Liver (tissue), 9 donors: ENCODE measurements around the gene IKBKE. TPM values are rescaled to one million over a fixed set of nuclear protein-coding genes. Genes with fewer than 3 reads are reported as not detected.

ENCODE experiments used
- DNase-seq: peaks from one replicate; pipeline ENCODE4 v3.0.0-alpha.2; 2017; ENCODE audit warnings: low spot score
- H3K27ac ChIP-seq, 2 donors: one replicate each; pipeline ENCODE4 v1.7.0; 2013; ENCODE audit warnings: inconsistent platforms in 2 of 2, low read length in 2 of 2, control low read depth in 1 of 2, low read depth in 1 of 2, mild to moderate bottlenecking in 1 of 2
- H3K27me3 ChIP-seq, 4 donors: one replicate each; pipeline versions ENCODE4 v1.6.1 to v1.7.0; 2013; ENCODE audit warnings: low read length in 3 of 4, inconsistent platforms in 1 of 4, mild to moderate bottlenecking in 1 of 4, moderate library complexity in 1 of 4; ENCODE audit not compliant: control insufficient read depth in 4 of 4, insufficient read depth in 4 of 4
- H3K36me3 ChIP-seq, 4 donors: one replicate each; pipeline versions ENCODE4 v1.6.1 to v1.7.0; 2013; ENCODE audit warnings: low read length in 3 of 4, mild to moderate bottlenecking in 3 of 4, low read depth in 1 of 4, moderate library complexity in 1 of 4; ENCODE audit not compliant: control insufficient read depth in 4 of 4, insufficient read depth in 3 of 4
- H3K4me1 ChIP-seq, 4 donors: one replicate each; pipeline versions ENCODE4 v1.6.1 to v1.7.0; 2013; ENCODE audit warnings: low read length in 3 of 4, mild to moderate bottlenecking in 3 of 4, moderate library complexity in 1 of 4; ENCODE audit not compliant: control insufficient read depth in 4 of 4, insufficient read depth in 4 of 4
- H3K4me3 ChIP-seq, 3 donors: one replicate each; pipeline versions ENCODE4 v1.6.1 to v1.7.0; 2013; ENCODE audit warnings: low read length in 3 of 3, control low read depth in 1 of 3, low read depth in 1 of 3, mild to moderate bottlenecking in 1 of 3
- H3K9ac ChIP-seq, 2 donors: one replicate each; pipeline ENCODE4 v1.7.0; 2013; ENCODE audit warnings: low read length in 2 of 2, mild to moderate bottlenecking in 2 of 2, moderate library complexity in 2 of 2, control low read depth in 1 of 2, low read depth in 1 of 2
- H3K9me3 ChIP-seq, 4 donors: one replicate each; pipeline versions ENCODE4 v1.6.1 to v1.7.0; 2013; ENCODE audit warnings: low read length in 3 of 4; ENCODE audit not compliant: control insufficient read depth in 4 of 4
- EGR1 ChIP-seq, 2 donors: IDR thresholded peaks; 2 replicates each; pipeline ENCODE4 v1.6.1; 2016 to 2018; ENCODE audit warnings: antibody characterized with exemption in 2 of 2, low read depth in 2 of 2
- FOXA1 ChIP-seq: IDR thresholded peaks from 2 replicates; pipeline ENCODE4 v1.6.1; 2016; ENCODE audit warnings: antibody characterized with exemption
- FOXA2 ChIP-seq: IDR thresholded peaks from 2 replicates; pipeline ENCODE4 v1.6.1; 2016; ENCODE audit warnings: antibody characterized with exemption
- GABPA ChIP-seq, 2 donors: IDR thresholded peaks in 1 of 2; conservative IDR thresholded peaks in 1 of 2; 2 replicates each; pipeline ENCODE4 v1.6.1; 2016; ENCODE audit warnings: antibody characterized with exemption in 2 of 2, mild to moderate bottlenecking in 1 of 2, moderate library complexity in 1 of 2
- HNF4A ChIP-seq, 2 donors: conservative IDR thresholded peaks; 2 replicates each; pipeline ENCODE4 v1.6.1; 2016; ENCODE audit warnings: antibody characterized with exemption in 2 of 2, mild to moderate bottlenecking in 2 of 2
- HNF4G ChIP-seq: IDR thresholded peaks from 2 replicates; pipeline ENCODE4 v1.6.1; 2016; ENCODE audit warnings: antibody characterized with exemption
- JUND ChIP-seq, 2 donors: IDR thresholded peaks; 2 replicates each; pipeline ENCODE4 v1.6.1; 2016; ENCODE audit warnings: antibody characterized with exemption in 2 of 2
- NR2F2 ChIP-seq: IDR thresholded peaks from 2 replicates; pipeline ENCODE4 v1.6.1; 2016; ENCODE audit warnings: antibody characterized with exemption
- RAD21 ChIP-seq, 2 donors: IDR thresholded peaks; 2 replicates each; pipeline ENCODE4 v1.6.1; 2016; ENCODE audit warnings: antibody characterized with exemption in 2 of 2, mild to moderate bottlenecking in 2 of 2
- RXRA ChIP-seq, 2 donors: IDR thresholded peaks; 2 replicates each; pipeline ENCODE4 v1.6.1; 2017 to 2018; ENCODE audit warnings: antibody characterized with exemption in 2 of 2, mild to moderate bottlenecking in 1 of 2
- SP1 ChIP-seq: IDR thresholded peaks from 2 replicates; pipeline ENCODE4 v1.6.1; 2018; ENCODE audit warnings: antibody characterized with exemption, mild to moderate bottlenecking
- TAF1 ChIP-seq: conservative IDR thresholded peaks from 2 replicates; pipeline ENCODE4 v1.6.1; 2016; ENCODE audit warnings: antibody characterized with exemption, mild to moderate bottlenecking
- YY1 ChIP-seq: IDR thresholded peaks from 2 replicates; pipeline ENCODE4 v1.6.1; 2016; ENCODE audit warnings: antibody characterized with exemption, mild to moderate bottlenecking
- WGBS: extraction: QIAGEN DNeasy Blood & Tissue Kit; methylation state at CpG from one replicate; pipeline ENCODE4 v1.1.7; 2013; 5-methylcytosine and 5-hydroxymethylcytosine counted together
- polyA plus RNA-seq, 2 donors: library from polyadenylated mRNA; stranded (reverse) in 1 of 2; unstranded in 1 of 2; fragments of 200-250 nt in 1 of 2; fragments of >200 nt in 1 of 2; fragmentation: Nextera tagmentation in 1 of 2; extraction: Ambion mirVana in 1 of 2; gene quantifications; one replicate each; pipeline versions ENCODE4 v1.2.1 to v1.2.3, GENCODE V29; 2013 to 2015
- total RNA-seq, 2 donors: library from RNA; depleted of rRNA; stranded (reverse); fragments of >200 nt; gene quantifications; one replicate each; pipeline ENCODE4 v1.2.3, GENCODE V29; 2014
- TF ChIP-seq, protein P1 (sequence below): fragments of 150-350 bp; IDR thresholded peaks from 2 replicates; pipeline ENCODE4 v1.5.1; 2017; ENCODE audit warnings: improper control_type of control experiment, low read depth, low read length; ENCODE audit not compliant: missing input control
- TF ChIP-seq, protein P2 (sequence below): IDR thresholded peaks from 2 replicates; pipeline ENCODE4 v1.6.1; 2016; ENCODE audit warnings: antibody characterized with exemption, mild to moderate bottlenecking
- TF ChIP-seq, protein P3 (sequence below): IDR thresholded peaks from 2 replicates; pipeline ENCODE4 v1.6.1; 2016; ENCODE audit warnings: antibody characterized with exemption
- TF ChIP-seq, protein P4 (sequence below): IDR thresholded peaks from 2 replicates; pipeline ENCODE4 v1.6.1; 2016; ENCODE audit warnings: antibody characterized with exemption
- TF ChIP-seq, protein P5 (sequence below): IDR thresholded peaks from 2 replicates; pipeline ENCODE4 v1.6.1; 2016; ENCODE audit warnings: antibody characterized with exemption
- donor health status: healthy.
- donor health status: healthy.
- donor health status: healthy.
- donor health status: healthy.
- donor health status: healthy.

IKBKE gene
- total and polyA plus RNA-seq, 4 donors: 0.81 to 3.9 (median 1.5) TPM

DNA sequence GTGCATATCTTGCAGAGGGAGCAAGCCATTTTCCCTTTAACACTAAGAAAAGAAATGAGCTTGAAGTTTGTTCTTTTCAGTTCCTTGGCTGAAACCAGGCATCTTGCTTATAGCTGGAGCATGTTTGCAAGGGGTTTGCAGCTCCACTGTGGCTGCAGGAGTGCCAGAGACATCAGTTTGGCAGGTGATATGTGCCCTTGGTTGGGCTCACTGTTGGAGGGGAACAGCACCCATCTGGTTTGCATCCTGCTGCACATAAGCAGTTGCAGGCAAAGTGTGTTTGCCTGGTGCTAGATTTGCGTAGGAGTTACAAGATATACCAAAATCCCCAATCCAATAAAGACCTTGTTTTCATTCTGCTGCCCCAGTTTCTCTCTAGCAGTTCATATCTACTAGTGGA is 47.8 kb upstream of the IKBKE start:
- Histone ChIP-seq H3K9me3 (no peaks in the 10 kb centered on the region), H3K36me3 (peaks cover 1 to 19% (median 9%) of the 10 kb centered on the region in 4 donors), H3K4me3 (no peak overlapping the region), H3K4me1 (no peaks in the 10 kb centered on the region), H3K27me3 (no peaks in the 10 kb centered on the region), H3K27ac (no peak overlapping the region), H3K9ac (no peak overlapping the region)
- 98% methylated on average over 1 of the region's 1 CpG for WGBS
- TF ChIP-seq JUND (IDR thresholded peaks at IDR 0.05) (no peak), HNF4A (conservative IDR thresholded peaks at IDR 0.05) (no peak), RXRA (IDR thresholded peaks at IDR 0.05) (no peak), RAD21 (IDR thresholded peaks at IDR 0.05) (no peak), SP1 (no peak), TAF1 (no peak), EGR1 (IDR thresholded peaks at IDR 0.05; ENCODE audit: low read depth in 2 of 2) (no peak), HNF4G (no peak), FOXA2 (no peak), YY1 (no peak), NR2F2 (no peak)
- TF ChIP-seq, protein P1, sequence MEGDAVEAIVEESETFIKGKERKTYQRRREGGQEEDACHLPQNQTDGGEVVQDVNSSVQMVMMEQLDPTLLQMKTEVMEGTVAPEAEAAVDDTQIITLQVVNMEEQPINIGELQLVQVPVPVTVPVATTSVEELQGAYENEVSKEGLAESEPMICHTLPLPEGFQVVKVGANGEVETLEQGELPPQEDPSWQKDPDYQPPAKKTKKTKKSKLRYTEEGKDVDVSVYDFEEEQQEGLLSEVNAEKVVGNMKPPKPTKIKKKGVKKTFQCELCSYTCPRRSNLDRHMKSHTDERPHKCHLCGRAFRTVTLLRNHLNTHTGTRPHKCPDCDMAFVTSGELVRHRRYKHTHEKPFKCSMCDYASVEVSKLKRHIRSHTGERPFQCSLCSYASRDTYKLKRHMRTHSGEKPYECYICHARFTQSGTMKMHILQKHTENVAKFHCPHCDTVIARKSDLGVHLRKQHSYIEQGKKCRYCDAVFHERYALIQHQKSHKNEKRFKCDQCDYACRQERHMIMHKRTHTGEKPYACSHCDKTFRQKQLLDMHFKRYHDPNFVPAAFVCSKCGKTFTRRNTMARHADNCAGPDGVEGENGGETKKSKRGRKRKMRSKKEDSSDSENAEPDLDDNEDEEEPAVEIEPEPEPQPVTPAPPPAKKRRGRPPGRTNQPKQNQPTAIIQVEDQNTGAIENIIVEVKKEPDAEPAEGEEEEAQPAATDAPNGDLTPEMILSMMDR: no peak
- TF ChIP-seq, protein P2, sequence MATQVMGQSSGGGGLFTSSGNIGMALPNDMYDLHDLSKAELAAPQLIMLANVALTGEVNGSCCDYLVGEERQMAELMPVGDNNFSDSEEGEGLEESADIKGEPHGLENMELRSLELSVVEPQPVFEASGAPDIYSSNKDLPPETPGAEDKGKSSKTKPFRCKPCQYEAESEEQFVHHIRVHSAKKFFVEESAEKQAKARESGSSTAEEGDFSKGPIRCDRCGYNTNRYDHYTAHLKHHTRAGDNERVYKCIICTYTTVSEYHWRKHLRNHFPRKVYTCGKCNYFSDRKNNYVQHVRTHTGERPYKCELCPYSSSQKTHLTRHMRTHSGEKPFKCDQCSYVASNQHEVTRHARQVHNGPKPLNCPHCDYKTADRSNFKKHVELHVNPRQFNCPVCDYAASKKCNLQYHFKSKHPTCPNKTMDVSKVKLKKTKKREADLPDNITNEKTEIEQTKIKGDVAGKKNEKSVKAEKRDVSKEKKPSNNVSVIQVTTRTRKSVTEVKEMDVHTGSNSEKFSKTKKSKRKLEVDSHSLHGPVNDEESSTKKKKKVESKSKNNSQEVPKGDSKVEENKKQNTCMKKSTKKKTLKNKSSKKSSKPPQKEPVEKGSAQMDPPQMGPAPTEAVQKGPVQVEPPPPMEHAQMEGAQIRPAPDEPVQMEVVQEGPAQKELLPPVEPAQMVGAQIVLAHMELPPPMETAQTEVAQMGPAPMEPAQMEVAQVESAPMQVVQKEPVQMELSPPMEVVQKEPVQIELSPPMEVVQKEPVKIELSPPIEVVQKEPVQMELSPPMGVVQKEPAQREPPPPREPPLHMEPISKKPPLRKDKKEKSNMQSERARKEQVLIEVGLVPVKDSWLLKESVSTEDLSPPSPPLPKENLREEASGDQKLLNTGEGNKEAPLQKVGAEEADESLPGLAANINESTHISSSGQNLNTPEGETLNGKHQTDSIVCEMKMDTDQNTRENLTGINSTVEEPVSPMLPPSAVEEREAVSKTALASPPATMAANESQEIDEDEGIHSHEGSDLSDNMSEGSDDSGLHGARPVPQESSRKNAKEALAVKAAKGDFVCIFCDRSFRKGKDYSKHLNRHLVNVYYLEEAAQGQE: no peak
- TF ChIP-seq, protein P3, sequence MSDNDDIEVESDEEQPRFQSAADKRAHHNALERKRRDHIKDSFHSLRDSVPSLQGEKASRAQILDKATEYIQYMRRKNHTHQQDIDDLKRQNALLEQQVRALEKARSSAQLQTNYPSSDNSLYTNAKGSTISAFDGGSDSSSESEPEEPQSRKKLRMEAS: no peak
- TF ChIP-seq, protein P4, sequence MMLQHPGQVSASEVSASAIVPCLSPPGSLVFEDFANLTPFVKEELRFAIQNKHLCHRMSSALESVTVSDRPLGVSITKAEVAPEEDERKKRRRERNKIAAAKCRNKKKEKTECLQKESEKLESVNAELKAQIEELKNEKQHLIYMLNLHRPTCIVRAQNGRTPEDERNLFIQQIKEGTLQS: no peak
- no peak for DNase-seq

DNA sequence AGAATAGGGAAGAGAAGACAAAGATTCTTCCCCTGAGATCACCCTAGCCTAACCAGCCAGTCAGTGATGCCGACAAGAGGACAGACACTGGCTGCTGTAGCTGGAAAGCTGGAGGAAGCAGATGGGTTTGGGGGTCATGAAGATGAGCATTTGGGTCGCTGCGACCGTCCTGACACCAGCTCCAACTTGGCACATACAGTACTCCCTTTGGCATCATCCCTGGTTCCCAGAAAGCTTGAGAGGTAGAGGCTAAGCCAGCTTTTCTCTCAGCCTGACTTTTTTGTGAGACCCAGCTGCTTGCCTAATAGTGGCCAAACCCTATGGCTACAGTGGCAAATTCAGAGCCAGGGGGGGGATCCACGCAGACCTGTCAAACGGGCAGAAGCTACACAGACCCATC is 43.0 kb upstream of the IKBKE start:
- H3K27me3 ChIP-seq: no peaks in the 10 kb centered on the region
- H3K4me3 ChIP-seq: no peak overlapping the region
- no peak for DNase-seq
- H3K36me3 ChIP-seq: peaks cover 1 to 14% (median 11%) of the 10 kb centered on the region in 4 donors
- H3K9me3 ChIP-seq: no peaks in the 10 kb centered on the region
- no peak overlapping the region for H3K27ac ChIP-seq
- no peak overlapping the region for H3K9ac ChIP-seq
- WGBS: 96% methylated on average over 6 of the region's 6 CpGs
- H3K4me1 ChIP-seq: peaks cover 0 to 2% (median 0%) of the 10 kb centered on the region in 4 donors
- TF ChIP-seq, protein P2: no peak
- TF ChIP-seq GABPA (IDR thresholded peaks at IDR 0.05 in 1 of 2, conservative IDR thresholded peaks at IDR 0.05 in 1 of 2) (no peak), EGR1 (IDR thresholded peaks at IDR 0.05; ENCODE audit: low read depth in 2 of 2) (no peak), HNF4A (conservative IDR thresholded peaks at IDR 0.05) (no peak), FOXA2 (no peak), FOXA1 (no peak), NR2F2 (no peak), RXRA (IDR thresholded peaks at IDR 0.05) (no peak), JUND (IDR thresholded peaks at IDR 0.05) (no peak)
- TF ChIP-seq, protein P1: no peak
- TF ChIP-seq, protein P4: no peak
- TF ChIP-seq, protein P5, sequence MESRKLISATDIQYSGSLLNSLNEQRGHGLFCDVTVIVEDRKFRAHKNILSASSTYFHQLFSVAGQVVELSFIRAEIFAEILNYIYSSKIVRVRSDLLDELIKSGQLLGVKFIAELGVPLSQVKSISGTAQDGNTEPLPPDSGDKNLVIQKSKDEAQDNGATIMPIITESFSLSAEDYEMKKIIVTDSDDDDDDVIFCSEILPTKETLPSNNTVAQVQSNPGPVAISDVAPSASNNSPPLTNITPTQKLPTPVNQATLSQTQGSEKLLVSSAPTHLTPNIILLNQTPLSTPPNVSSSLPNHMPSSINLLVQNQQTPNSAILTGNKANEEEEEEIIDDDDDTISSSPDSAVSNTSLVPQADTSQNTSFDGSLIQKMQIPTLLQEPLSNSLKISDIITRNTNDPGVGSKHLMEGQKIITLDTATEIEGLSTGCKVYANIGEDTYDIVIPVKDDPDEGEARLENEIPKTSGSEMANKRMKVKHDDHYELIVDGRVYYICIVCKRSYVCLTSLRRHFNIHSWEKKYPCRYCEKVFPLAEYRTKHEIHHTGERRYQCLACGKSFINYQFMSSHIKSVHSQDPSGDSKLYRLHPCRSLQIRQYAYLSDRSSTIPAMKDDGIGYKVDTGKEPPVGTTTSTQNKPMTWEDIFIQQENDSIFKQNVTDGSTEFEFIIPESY: no peak
